T-helper 17 cell (primary cell): Measurements from ENCODE around the gene ATP6V0C. TPM values are rescaled to one million over a fixed set of nuclear protein-coding genes. Genes with fewer than 3 reads are reported as not detected.
"Not testable (repeated sequence)": the region's sequence is repeated elsewhere in the genome, so short reads cannot be mapped to it uniquely, and the experiment has no call there.

Experiments
- ATAC-seq: fragments of 150-1000 bp; cut with Tn5 transposase; 2 replicates; pipeline ENCODE4 v1.10.0; 2021; ENCODE audit warnings: mild to moderate bottlenecking, moderate library complexity
- DNase-seq, 3 donors: peaks; one replicate each; pipeline versions ENCODE4 v3.0.0 to v3.0.0-alpha.2; 2020 to 2021
- H3K9me3 ChIP-seq: one replicate; pipeline ENCODE4 v1.7.0; 2013; ENCODE audit warnings: low read length, mild to moderate bottlenecking; ENCODE audit not compliant: control insufficient read depth, poor library complexity, severe bottlenecking
- H3K27ac Mint-ChIP-seq: one replicate; pipeline ENCODE4 v1.8.0; 2022; ENCODE audit warnings: mild to moderate bottlenecking, moderate library complexity, mixed read lengths
- H3K27me3 Mint-ChIP-seq: one replicate; pipeline ENCODE4 v1.8.0; 2022; ENCODE audit warnings: mixed read lengths
- H3K36me3 Mint-ChIP-seq: one replicate; pipeline ENCODE4 v1.8.0; 2022; ENCODE audit warnings: low read depth, mixed read lengths
- H3K4me1 Mint-ChIP-seq: one replicate; pipeline ENCODE4 v1.8.0; 2022; ENCODE audit warnings: mild to moderate bottlenecking, mixed read lengths
- H3K4me3 Mint-ChIP-seq: one replicate; pipeline ENCODE4 v1.8.0; 2022; ENCODE audit warnings: mild to moderate bottlenecking, moderate library complexity, mixed read lengths
- total RNA-seq, 4 donors: library from RNA in 2 of 4; stranded (reverse) in 2 of 4; gene quantifications; one replicate each; pipeline ENCODE4 v1.2.3 and lab custom pipeline; 2022 to 2026

ATP6V0C gene
- total RNA-seq, 2 donors from 2014 or later = 188 to 189 TPM

- not testable (repeated sequence) for H3K4me1 Mint-ChIP-seq, H3K36me3 Mint-ChIP-seq, H3K4me3 Mint-ChIP-seq, H3K27me3 Mint-ChIP-seq, H3K27ac Mint-ChIP-seq, H3K9me3 ChIP-seq
- DNase-seq (peak; percentile 26 to 62 (median 51)), ATAC-seq (peak; percentile 96)
These were observed 47.0 kb downstream of the ATP6V0C start for GRCh38 chr16:2560798-2561133.

GRCh38 chr16:2567506-2567905, 53.8 kb downstream of the ATP6V0C start:
- H3K36me3 Mint-ChIP-seq, H3K27me3 Mint-ChIP-seq, H3K27ac Mint-ChIP-seq, DNase-seq, H3K4me1 Mint-ChIP-seq, H3K4me3 Mint-ChIP-seq, H3K9me3 ChIP-seq, ATAC-seq: not testable (repeated sequence)

GRCh38 chr16:2568573-2568972, 54.8 kb downstream of the ATP6V0C start:
- not testable (repeated sequence) for H3K27ac Mint-ChIP-seq, H3K4me3 Mint-ChIP-seq, H3K36me3 Mint-ChIP-seq, ATAC-seq, H3K4me1 Mint-ChIP-seq, H3K9me3 ChIP-seq, DNase-seq, H3K27me3 Mint-ChIP-seq

Other genes with a start within 250 kb of the ATP6V0C start
- 100 to 1,000 TPM; 204 to 224 TPM for gene RNPS1, start 245.8 kb upstream of the ATP6V0C start, total RNA-seq
- gene ABCA3, start 173.2 kb upstream of the ATP6V0C start, total RNA-seq = 10 to 100 TPM in 1 of 2 donors, 1 to 10 TPM in 1; 8.3 to 10.5 TPM
- 1 to 10 TPM; 2.9 to 3.3 TPM for gene CCNF, start 84.5 kb upstream of the ATP6V0C start, total RNA-seq
- gene TEDC2, start 53.8 kb upstream of the ATP6V0C start, total RNA-seq = under 1 TPM; 0.70 to 0.85 TPM
- gene NTN3, start 42.7 kb upstream of the ATP6V0C start, total RNA-seq = not detected
- gene TBC1D24, start 38.8 kb upstream of the ATP6V0C start, total RNA-seq = 1 to 10 TPM; 4.4 to 8.4 TPM
- 100 to 1,000 TPM; 189 to 206 TPM for gene AMDHD2, start 6.4 kb downstream of the ATP6V0C start, total RNA-seq
- gene CEMP1, start 17.5 kb downstream of the ATP6V0C start, total RNA-seq = under 1 TPM; 0.23 to 0.75 TPM
- gene PDPK1, start 24.1 kb downstream of the ATP6V0C start, total RNA-seq = 10 to 100 TPM; 65.5 to 69.7 TPM
- gene KCTD5, start 168.6 kb downstream of the ATP6V0C start, total RNA-seq = 10 to 100 TPM; 19.6 to 21.9 TPM
- 1 to 10 TPM in 1 of 2 donors, under 1 TPM in 1; 0.83 to 1.4 TPM for gene PRSS27, start 206.3 kb downstream of the ATP6V0C start, total RNA-seq
- 1,000 to 10,000 TPM; 1,185 to 1,285 TPM for gene SRRM2, start 238.7 kb downstream of the ATP6V0C start, total RNA-seq